Astrocyte of the spinal cord (primary cell): ENCODE data around the gene BAG2.

Experiments used
- DNase-seq: peaks from one replicate; pipeline ENCODE4 v3.0.0; 2011; ENCODE audit warnings: low read depth, low spot score
- H3K4me3 ChIP-seq: 2 replicates; pipeline ENCODE4 v1.5.1; 2011; ENCODE audit warnings: low read depth, mild to moderate bottlenecking, low read length, moderate library complexity
- in situ Hi-C: cut with HindIII; loops from 2 replicates; pipeline ENCODE4 v1.10.0; 2017; ENCODE audit warnings: low sequenced_read_pairs
- TF ChIP-seq, protein P1 (sequence below): IDR thresholded peaks from 2 replicates; pipeline ENCODE4 v1.5.1; 2012; ENCODE audit warnings: low read depth, mild to moderate bottlenecking, low read length, inconsistent platforms

The BAG2 gene

GRCh38 chr6:57172136-57173055 is at the start of gene BAG2:
Gene BAG2, plus strand, starts transcription at chr6:57172326. Its CDS starts 372 bp downstream, at chr6:57172698.
- H3K4me3 ChIP-seq: peak within 1 kb of the TSS; percentile 66
- TF ChIP-seq, protein P1, sequence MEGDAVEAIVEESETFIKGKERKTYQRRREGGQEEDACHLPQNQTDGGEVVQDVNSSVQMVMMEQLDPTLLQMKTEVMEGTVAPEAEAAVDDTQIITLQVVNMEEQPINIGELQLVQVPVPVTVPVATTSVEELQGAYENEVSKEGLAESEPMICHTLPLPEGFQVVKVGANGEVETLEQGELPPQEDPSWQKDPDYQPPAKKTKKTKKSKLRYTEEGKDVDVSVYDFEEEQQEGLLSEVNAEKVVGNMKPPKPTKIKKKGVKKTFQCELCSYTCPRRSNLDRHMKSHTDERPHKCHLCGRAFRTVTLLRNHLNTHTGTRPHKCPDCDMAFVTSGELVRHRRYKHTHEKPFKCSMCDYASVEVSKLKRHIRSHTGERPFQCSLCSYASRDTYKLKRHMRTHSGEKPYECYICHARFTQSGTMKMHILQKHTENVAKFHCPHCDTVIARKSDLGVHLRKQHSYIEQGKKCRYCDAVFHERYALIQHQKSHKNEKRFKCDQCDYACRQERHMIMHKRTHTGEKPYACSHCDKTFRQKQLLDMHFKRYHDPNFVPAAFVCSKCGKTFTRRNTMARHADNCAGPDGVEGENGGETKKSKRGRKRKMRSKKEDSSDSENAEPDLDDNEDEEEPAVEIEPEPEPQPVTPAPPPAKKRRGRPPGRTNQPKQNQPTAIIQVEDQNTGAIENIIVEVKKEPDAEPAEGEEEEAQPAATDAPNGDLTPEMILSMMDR: peak; percentile 11
- in situ Hi-C loops: no loop called here
- DNase-seq: peak; percentile 92

DNA sequence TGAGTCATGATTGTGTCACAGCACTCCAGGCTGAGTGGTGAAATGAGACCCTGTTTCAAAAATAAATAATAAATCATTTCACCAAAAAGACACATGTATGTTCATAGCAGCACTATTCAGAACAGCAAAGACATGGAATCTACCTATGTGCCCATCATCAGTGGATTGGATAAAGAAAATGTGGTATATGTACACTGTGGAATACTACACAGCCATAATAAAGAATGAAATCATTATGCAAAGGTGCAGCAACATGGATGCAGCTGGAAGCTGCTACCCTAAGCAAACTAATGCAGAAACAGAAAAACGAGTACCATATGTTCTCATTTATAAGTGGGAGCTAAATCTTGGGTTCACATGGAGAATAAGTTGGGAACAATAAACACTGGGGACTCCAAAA is 49.0 kb upstream of the BAG2 start:
- in situ Hi-C loops: no loop called here
- TF ChIP-seq, protein P1: no peak
- H3K4me3 ChIP-seq: no peak overlapping the region
- no peak for DNase-seq

GRCh38 chr6:57127763-57128162 is 44.4 kb upstream of the BAG2 start:
- DNase-seq: no peak
- no peak overlapping the region for H3K4me3 ChIP-seq
- in situ Hi-C loops: no loop called here
- TF ChIP-seq, protein P1: no peak

- no peak overlapping the region for H3K4me3 ChIP-seq
- DNase-seq: no peak
- in situ Hi-C loops: no loop called here
- TF ChIP-seq, protein P1: no peak
Measured at GRCh38 chr6:57130661-57131177, 41.4 kb upstream of the BAG2 start.

DNA sequence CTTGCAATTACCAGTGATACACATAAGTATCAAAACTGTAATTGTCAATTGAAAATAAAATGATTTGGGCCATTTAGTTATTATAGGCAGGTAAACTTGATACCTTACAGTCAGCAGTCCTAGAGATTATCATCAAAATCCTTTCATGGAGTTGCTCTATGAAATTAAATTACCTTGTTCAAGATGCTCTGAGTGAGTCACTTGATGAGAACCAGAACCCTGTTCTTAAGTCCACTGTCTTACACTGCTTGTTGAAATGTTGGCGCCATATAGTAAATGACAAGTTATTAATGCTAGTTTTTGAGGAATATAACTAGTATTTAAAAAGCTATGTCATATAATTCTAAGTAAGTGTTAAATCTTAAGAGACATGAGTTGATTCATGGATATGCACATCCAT is 37.2 kb upstream of the BAG2 start:
- DNase-seq: no peak
- in situ Hi-C loops: no loop called here
- TF ChIP-seq, protein P1: no peak
- H3K4me3 ChIP-seq: no peak overlapping the region

GRCh38 chr6:57135885-57136284 is 36.2 kb upstream of the BAG2 start:
- peak; percentile 14 for DNase-seq
- in situ Hi-C loops: no loop called here
- TF ChIP-seq, protein P1: no peak
- no peak overlapping the region for H3K4me3 ChIP-seq
